Forelimb muscle (tissue), 1 donor: Measurements from ENCODE around the gene TAS2R41. TPM values are rescaled to one million over a fixed set of nuclear protein-coding genes. Genes with fewer than 3 reads are reported as not detected.

Experiments used
- DNase-seq: peaks from one replicate; pipeline ENCODE4 v3.0.0-alpha.2; 2013; ENCODE audit warnings: low read depth
- polyA plus RNA-seq: library from polyadenylated mRNA; unstranded; fragments of 120-200 nt; gene quantifications from one replicate; pipeline ENCODE4 v1.2.1, GENCODE V29; 2013; ENCODE audit not compliant: insufficient read length

Gene TAS2R41, protein sequence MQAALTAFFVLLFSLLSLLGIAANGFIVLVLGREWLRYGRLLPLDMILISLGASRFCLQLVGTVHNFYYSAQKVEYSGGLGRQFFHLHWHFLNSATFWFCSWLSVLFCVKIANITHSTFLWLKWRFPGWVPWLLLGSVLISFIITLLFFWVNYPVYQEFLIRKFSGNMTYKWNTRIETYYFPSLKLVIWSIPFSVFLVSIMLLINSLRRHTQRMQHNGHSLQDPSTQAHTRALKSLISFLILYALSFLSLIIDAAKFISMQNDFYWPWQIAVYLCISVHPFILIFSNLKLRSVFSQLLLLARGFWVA
- not detected for polyA plus RNA-seq

DNA sequence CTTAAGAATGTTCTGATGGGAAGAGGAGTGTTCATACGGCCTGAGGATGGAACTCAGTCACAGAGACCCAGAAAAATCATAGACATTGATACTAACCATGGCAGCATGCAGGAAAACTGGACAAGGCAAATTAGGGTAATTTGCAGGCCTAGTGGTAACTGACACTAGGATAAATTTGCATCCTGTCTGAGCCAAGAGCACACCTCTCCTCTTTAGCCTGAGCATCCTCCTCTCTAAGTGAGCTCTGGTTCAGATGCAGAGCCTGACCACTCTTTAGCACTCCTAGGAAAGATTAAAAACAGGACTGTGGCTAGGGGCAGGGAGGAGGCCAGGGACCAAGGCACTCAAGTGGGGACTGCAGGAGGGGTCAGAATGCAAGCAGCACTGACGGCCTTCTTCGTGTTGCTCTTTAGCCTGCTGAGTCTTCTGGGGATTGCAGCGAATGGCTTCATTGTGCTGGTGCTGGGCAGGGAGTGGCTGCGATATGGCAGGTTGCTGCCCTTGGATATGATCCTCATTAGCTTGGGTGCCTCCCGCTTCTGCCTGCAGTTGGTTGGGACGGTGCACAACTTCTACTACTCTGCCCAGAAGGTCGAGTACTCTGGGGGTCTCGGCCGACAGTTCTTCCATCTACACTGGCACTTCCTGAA, at the start of gene TAS2R41:
Gene TAS2R41, plus strand, starts transcription at position 373 of the 650 bp plus-strand sequence. Its CDS starts 0 bp downstream, at position 373.
- DNase-seq: no peak

DNA sequence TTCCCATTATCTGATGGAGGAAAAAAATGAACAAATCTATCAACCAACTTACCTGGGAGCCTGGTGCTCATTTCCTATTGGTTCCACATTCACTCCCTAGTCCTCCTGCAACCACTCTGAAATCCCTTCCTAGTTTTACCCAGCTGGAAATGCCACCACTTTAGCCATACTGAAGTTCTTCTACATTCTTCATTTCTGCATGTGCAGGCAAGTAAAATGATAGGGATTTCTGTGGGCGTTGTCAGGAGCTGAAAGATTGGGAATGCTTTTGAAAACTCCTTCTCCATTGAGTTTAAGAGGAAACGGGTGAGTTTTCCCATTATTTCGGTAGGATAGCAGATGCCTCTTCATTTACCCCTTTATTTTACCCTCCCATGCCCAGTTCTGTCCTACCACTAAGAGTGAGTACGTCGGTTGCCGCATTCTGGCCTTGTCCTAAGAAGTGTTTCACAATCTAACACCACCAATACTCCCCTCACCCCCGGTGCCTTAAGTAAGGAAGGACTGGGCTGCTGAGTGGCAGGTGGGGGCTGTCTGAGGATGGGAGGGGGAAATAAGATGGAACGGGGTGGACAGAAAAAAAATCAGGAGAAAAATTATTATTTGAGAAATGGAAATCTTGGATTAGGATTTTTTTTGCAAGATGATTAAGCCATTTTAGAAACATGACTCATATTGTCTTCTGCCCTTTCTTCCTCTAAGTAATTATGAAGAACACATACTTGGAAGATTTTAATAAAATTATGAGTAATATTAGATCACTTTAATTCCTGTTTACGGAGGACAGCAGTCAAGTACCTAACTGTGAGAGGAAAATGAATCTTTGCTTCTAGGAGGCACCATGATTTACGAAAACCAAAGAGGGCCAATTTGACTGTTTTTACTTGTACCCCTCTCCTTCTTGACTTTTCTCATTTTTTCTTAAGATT, 47.6 kb upstream of the TAS2R41 start:
- DNase-seq: no peak

DNA sequence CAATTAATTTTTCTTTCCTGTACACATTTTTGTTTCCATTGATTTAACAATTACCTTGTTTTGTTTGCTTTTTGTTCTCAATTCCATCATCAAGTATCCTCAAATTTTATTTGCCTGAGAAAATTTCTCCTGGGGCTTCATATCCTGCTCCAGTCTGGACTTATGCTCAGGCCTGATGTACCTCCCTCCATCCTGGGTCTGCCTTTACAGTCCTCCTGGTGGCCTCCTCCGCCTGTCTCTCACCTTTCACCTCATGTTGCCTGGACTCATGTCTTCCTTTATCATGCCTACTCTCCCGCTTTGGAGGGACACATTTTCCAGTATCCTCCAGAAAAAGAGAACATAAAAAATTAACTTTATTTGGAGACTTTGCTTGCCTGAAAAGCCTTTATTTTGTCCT, 46.6 kb upstream of the TAS2R41 start:
- no peak for DNase-seq

DNA sequence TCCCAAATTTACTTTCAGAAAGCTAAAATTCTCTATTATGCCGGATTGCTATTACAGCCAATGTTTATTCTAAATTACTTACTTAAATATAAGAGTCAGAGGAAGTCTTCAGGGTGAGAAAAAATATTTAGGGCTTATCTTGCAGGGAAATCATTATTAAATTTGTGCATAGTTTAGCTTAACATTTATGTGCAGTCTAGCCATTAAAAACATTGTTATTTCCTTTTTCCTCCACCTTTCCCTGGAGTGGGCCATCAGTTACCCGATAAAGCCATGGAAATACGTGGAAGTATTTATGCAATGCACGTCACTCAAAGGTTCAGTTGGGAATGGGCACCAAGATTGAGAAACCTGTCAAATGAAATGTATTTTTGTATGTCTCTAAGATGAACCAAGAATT, 43.9 kb upstream of the TAS2R41 start:
- no peak for DNase-seq

DNA sequence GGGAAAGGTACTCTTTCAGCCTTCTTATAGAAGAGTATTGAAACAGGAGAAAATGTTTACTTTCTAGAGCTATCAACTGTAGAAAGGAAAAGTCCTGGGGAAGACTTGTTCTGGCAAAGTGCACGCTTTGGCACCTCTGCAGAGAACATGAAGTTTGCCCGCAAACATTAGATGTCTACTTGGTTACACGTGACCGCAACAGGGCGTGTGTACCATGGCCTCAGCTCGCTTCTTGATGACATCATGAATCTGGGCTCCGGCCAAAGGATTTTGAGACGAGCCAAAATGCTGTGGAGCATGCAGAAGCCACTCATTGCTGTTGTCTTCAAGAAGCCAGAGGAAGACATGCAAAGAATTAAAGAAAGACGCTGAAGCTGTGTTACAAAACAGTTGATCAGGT, 43.0 kb upstream of the TAS2R41 start:
- DNase-seq: no peak

DNA sequence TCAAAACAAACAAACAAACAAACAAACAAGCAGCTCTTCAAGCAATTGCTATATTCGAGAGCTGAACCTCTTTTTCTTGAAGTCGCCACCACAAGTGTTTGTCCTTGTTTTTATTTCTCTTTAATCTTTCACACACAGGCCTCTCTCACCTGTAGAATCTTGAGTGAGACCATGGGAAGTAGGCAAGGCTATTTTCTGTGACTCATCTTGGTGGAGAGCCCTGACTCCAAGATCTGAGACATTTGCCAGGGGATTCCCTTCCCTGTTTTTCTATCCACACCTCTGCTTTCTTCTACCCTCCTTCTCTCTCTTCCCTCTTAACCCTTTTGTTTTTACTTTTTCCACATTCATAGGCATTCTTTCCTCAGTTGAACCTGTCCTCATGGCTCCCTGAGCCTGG, 42.4 kb upstream of the TAS2R41 start:
- no peak for DNase-seq

DNA sequence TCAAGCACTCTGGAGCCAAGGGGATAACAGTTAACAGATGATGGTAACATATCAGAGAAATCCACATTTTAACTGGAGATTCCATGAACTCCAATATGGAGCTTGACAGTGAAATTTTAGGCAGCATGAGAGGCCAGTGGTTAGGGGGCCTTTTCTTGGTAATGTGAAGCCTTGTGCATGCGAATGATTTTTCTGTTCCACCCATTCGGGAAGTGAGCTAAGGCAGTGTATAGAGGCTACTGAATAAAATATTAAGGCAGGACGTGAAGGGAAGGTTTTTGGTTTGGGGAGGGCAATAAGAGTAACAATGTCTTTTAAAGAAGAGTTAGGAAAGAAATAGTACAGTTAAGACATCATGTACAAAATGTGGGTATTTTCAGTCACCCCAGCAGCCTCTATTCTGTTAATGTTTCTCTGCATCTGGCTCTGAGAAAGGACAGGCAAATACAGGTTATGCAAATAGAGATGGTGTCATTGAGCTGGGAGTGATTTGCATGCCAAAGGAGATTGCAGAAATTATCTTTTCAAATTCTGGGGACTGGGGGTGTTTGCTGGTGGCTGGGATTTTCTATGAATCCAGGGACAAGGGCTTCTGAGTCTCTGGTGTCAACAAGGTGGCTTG, 41.2 kb upstream of the TAS2R41 start:
- no peak for DNase-seq

DNA sequence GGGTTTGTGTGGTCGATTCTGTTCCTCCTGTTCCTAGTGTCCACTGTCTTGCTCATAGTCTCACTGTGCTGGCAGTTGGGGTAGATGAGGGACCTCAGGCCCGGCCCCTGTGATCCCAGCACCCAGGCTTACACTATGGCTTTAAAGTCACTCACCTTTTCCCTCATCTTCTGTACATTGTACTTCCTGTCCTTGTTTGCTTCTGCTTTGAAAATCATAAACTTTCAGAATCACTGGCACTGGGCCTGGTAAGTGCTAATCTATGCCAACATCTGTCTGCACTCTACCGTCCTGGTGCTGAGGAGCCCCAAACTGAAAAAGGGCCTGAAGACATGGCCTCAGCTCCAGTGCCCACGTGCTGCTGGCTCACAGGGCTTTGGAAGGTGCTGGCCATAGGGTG, 40.1 kb upstream of the TAS2R41 start:
- no peak for DNase-seq

DNA sequence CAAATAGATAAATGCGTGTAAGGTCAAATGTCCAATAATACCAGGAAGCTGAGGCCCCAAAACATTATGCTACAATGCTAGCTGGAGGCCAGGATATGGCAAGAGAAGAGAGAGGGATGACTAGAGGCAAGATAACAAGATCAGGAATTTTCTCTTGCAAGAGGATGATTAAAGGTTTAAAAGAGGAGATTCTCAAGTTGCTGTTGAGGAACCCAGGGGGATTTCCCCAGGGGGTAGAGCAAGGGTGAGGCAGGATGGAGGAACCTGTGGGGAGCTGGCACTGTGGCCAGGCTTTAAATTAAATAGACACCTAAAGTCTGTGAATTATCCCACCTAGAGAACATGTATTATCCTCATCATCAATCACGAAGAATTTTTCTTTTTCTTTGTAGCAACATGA, 37.8 kb upstream of the TAS2R41 start:
- no peak for DNase-seq

DNA sequence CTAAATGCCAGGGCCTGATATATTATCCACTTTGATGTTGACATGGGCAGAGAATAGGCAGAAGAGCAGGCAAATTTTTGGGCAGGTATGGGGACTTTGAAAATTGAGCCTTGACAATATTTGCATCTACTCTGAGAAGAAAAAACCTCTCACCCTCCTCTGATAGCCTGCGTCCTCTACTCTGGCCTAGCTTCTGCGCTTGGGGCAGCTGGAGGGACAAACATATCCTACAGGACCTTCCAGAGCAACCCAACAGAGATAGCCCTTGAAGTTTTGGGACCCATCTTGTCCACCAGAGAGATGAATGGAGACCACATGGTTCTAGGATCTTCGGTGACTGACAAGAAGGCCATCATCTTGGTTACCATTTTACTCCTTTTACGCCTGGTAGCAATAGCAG, 34.5 kb upstream of the TAS2R41 start, which contains the start of gene TAS2R60:
Gene TAS2R60, plus strand, starts transcription at position 301 of the 400 bp plus-strand sequence. Its CDS starts 0 bp downstream, at position 301.
- no peak for DNase-seq

DNA sequence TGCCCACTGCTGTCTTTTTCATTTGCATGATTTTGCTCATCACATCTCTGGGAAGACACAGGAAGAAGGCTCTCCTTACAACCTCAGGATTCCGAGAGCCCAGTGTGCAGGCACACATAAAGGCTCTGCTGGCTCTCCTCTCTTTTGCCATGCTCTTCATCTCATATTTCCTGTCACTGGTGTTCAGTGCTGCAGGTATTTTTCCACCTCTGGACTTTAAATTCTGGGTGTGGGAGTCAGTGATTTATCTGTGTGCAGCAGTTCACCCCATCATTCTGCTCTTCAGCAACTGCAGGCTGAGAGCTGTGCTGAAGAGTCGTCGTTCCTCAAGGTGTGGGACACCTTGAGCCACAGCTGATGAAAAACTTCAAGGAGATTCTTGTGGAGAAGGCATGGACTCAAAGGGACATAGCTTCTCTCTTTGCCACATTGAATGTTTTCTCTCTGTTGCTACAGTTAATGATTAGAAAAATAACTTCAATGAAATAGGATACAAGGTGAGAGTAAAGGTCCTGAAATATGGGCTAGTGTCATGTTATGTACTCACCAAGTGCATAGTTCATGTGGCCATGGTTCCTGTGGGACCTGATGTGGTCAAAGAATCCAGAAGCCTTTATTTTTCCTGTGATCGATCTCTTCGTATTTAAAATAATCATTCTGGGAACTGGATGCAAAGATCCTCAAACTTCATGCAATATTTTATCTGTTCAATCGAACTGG, 33.5 kb upstream of the TAS2R41 start:
- no peak for DNase-seq

DNA sequence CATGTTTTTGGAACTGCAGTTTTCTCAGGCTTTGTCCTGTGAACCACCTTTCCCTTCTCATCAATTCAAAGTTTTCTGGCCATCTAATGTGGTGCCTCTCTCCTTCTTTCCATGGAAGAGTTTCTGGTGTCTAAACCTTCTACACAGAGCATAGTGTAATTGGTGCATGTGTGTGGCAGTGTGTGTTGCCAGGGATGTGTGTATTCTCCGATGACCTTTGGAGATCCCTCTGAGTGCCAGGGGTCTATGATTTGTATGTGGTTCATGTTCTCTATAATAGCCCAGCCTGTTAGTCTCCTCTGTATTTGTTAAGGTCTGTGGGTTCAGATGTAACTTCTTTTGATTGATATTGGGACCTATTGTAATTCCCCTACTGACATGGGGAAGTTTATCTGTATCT, 32.9 kb upstream of the TAS2R41 start:
- no peak for DNase-seq

DNA sequence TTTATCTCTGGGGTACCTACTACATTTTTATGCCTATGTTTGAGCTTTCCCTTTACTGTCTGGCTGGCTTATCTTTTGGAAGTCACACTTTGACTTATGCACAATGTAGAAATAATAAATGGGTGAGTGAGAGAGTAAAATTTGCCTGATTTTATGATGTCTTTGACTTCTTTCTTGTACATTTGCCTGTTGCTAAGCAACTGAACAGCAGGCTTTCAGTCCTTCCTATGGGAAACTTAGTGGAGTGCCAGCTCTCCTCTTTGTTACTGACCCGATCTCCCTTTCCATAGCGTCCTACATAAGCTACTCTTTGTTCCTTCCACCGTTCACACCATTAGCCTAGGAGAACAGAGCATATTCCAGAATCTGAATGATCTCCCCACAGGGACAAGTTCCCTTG, 30.2 kb upstream of the TAS2R41 start:
- DNase-seq: no peak

DNA sequence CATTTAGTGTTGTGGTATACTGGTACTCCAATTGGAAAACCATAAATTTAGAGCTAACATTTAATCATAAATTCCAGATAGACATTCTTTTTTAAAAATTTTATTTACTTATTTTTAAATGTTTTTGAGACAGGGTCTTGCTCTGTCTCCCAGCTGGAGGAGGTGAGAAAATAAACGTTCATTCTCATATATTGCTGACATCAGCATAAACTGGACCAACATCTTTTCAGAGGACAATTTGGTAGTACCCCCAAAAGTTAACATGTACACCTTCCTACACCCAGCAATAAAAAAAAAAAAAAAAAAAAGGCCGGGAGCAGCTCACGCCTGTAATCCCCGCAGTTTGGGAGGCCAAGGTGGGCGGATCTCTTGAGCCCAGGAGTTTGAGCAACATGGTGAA, 29.2 kb upstream of the TAS2R41 start:
- DNase-seq: no peak

DNA sequence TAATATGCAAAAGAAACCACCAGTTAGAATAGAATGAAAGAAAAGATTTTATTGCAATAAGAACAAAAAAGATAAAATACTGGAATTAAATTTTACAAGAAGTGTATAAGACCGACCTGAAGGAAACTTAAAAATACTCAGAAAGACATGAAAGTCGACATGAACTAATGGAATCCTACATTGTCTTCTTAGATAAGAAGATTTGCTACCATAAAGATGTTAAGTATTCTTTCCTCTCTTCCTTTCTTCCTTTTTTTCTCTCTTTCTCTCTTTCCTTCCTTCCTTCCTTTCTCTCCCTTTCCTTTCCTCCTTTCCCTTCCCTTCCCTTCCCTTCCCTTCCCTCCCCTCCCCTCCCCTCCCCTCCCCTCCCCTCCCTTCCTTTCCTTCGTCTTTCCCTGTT, 27.9 kb upstream of the TAS2R41 start:
- no peak for DNase-seq

DNA sequence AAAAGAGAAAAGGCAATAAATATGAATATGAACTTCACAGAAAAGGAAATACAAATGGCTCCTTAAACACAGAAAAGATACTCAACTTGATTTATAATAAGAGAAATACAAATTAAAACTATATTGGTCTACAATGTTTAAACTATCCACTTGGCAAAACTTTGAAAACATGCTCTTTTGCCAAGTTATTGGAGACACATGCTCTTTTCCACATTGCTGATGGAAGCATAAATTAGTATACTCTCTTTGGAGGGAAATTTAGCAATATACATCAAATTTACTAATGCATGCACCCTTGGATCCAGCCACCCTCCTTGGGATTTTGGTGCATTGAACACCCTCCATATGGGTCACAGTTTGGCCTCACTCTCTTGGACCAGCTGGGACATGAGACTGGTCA, 26.6 kb upstream of the TAS2R41 start:
- no peak for DNase-seq

DNA sequence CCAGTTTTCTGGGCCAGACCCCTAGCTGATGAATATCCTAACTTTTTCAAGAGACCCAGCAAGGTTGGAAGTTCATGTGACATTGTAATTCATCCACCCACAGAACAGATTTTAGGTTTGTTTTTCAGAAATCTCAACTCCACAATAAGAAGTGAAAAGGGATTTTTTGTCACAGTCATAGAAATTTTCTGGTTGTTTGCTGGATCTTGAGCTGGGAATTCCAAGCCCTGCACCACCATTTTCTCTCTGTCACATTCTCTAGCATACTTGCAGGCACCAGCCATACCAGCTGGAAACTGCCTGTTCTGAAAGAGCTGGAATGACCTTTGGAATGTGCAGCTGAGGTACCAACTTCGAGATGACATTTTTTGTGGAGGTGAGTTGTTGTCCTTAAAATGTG, 25.9 kb upstream of the TAS2R41 start:
- no peak for DNase-seq

DNA sequence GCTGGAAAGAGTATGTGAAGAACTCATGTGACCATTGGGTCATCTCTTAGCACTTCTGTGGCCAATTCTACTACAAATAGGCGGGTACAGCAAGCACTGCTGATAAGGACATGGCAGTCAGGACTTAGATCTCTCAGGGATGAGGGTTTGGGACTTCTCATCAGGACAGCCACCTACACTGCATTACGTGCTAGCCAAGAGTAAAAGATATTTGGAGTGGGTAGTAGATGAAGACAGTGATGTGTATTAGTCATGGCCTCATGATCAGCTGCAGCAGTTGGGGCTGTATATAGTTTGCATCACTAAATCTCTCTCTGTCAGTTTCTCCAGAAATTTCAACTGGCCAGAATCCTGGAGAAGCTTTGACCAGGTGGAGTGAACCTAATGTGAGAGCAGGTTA, 25.2 kb upstream of the TAS2R41 start:
- no peak for DNase-seq

DNA sequence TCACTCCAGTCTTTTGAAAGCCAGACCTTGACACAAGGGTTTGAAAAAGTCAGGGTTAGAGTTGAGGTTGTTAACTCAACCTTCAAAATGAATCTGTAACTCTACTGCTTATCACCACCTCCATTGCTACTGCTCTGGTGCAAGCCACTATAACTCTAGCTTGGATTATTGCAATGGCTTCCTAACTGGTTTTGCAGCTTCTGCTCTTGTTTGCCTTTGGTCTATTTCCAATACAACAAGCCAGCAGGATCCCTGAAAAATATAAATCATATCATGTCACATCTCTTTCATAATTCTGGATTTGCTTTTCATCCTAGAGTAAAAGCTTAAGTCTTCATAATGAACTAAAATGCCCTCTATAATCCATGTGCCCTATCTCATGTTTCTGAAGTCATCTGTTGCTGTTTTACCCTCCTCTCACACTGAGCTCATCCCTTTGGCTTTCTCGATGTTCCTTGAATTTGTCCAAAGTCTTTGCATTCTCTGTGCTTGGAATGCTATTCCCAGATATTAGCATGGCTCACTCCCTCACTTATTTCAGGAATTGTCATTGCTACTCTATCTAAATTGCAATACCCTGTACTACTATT, 23.5 kb upstream of the TAS2R41 start:
- DNase-seq: no peak

DNA sequence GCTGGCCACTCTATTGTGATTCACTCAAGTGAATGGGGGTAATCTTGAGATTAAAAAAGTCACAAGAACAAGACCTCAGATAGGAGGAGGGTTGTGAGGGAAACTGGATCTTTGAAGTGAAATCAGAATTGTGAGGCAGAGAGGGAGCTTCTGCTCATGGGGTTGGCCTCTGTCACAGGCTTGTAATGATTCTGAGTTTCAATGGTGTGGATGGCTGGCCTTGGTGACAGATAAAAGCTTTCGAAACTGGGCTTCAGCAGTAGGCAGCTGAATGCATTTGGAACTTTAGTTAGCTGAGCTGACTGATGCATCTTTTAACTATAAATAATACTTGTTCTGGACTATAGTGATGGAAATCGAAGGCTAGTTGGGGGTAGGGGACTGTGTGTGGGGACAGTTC, 22.2 kb upstream of the TAS2R41 start:
- DNase-seq: no peak

DNA sequence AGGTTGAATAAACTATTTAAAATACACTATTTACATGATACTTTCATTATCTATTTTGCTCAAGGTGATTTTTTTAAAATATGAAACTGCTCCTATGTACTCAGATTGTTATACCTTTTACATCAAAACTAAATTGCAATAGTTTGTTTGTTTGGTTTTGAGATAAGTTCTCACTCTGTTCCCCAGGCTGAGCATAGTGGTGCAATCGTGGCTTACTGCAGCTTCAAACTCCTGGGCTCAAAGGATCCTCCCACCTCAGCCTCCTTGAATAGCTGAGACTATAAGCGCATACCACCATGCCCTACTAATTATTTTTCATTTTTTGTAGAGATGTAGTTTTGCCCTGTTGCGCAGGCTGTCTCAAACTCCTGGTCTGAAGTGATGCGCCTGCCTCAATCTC, 21.7 kb upstream of the TAS2R41 start:
- DNase-seq: no peak
